Testis (tissue), 3 donors: ENCODE data around the gene TPR. TPM values are rescaled to one million over a fixed set of nuclear protein-coding genes. Genes with fewer than 3 reads are reported as not detected.

Experiments
- DNase-seq: peaks from one replicate; pipeline ENCODE4 v3.0.0-alpha.2; 2019
- H3K27ac ChIP-seq, 2 donors: fragments of 200-600 bp; sonication (generic); one replicate each; pipeline ENCODE4 v1.5.1; 2019
- H3K27me3 ChIP-seq: fragments of 200-600 bp; sonication (generic); one replicate; pipeline ENCODE4 v1.5.1; 2019
- H3K36me3 ChIP-seq: fragments of 200-600 bp; sonication (generic); one replicate; pipeline ENCODE4 v1.5.1; 2017; ENCODE audit warnings: low read depth; ENCODE audit errors: missing control alignments
- H3K4me1 ChIP-seq: fragments of 200-600 bp; sonication (generic); one replicate; pipeline ENCODE4 v1.5.1; 2019
- H3K4me3 ChIP-seq, 2 donors: fragments of 200-600 bp; sonication (generic); one replicate each; pipeline ENCODE4 v1.5.1; 2017 to 2019
- H3K9me3 ChIP-seq: fragments of 200-600 bp; sonication (generic); one replicate; pipeline ENCODE4 v1.5.1; 2017
- CTCF ChIP-seq, 3 experiments: fragments of 450-650 bp in 2 of 3; fragments of 200-600 bp in 1 of 3; sonication (generic) in 1 of 3; IDR thresholded peaks; one replicate each; pipeline ENCODE4 v1.5.1; 2016 to 2019; ENCODE audit warnings: antibody characterized with exemption in 3 of 3, mild to moderate bottlenecking in 2 of 3, moderate library complexity in 1 of 3
- POLR2A ChIP-seq: fragments of 450-650 bp; IDR thresholded peaks from one replicate; pipeline ENCODE4 v1.6.1; 2017; ENCODE audit warnings: antibody characterized with exemption, mild to moderate bottlenecking, moderate library complexity
- WGBS, 2 donors: methylation state at CpG; one replicate each; pipeline ENCODE4 v1.1.5; 2018; 5-methylcytosine and 5-hydroxymethylcytosine counted together
- intact Hi-C: fragments of 100-400 bp; cut with DNase I; formaldehyde crosslinking; loops from one replicate; pipeline ENCODE4 v1.15.1; 2023; ENCODE audit warnings: low total_unique reads
- polyA plus RNA-seq: library from polyadenylated mRNA; stranded (reverse); fragments of 350-450 nt; fragmentation: Illumina TruSeq; extraction: RNeasy Lipid Tissue Mini Kit (QIAGEN cat#74804); gene quantifications from one replicate; pipeline ENCODE4 v1.2.3, GENCODE V29; 2014; ENCODE audit warnings: low read depth, low replicate concordance; ENCODE audit not compliant: insufficient read depth
- total RNA-seq, 2 donors: library from RNA; depleted of rRNA; stranded (reverse); fragments of >200 nt; gene quantifications; one replicate each; pipeline ENCODE4 v1.2.3, GENCODE V29; 2016

The TPR gene
- total and polyA plus RNA-seq, 3 donors from 2014 or later: 47.4 to 249 (median 164) TPM

GRCh38 chr1:186302381-186302920 lies 72.6 kb downstream of the TPR start:
- 88 to 92% methylated on average over 3 of the region's 3 CpGs for WGBS, 2 donors
- H3K9me3 ChIP-seq: no peaks in the 10 kb centered on the region
- intact Hi-C loops: no loop called here
- no peak overlapping the region for H3K27ac ChIP-seq
- no peaks in the 10 kb centered on the region for H3K4me1 ChIP-seq
- DNase-seq: no peak
- H3K36me3 ChIP-seq: no peaks in the 10 kb centered on the region
- TF ChIP-seq POLR2A (no peak), CTCF (IDR thresholded peaks at IDR 0.05) (no peak)
- H3K27me3 ChIP-seq: no peaks in the 10 kb centered on the region
- H3K4me3 ChIP-seq: no peak overlapping the region

GRCh38 chr1:186301448-186301847 lies 73.6 kb downstream of the TPR start:
- 91 to 93% methylated on average over 7 of the region's 7 CpGs for WGBS, 2 donors
- no peak for DNase-seq
- Histone ChIP-seq H3K36me3 (no peaks in the 10 kb centered on the region), H3K4me1 (no peaks in the 10 kb centered on the region), H3K9me3 (no peaks in the 10 kb centered on the region), H3K4me3 (no peak overlapping the region), H3K27me3 (no peaks in the 10 kb centered on the region), H3K27ac (no peak overlapping the region)
- intact Hi-C loops: no loop called here
- TF ChIP-seq POLR2A (no peak), CTCF (IDR thresholded peaks at IDR 0.05) (no peak)

DNA sequence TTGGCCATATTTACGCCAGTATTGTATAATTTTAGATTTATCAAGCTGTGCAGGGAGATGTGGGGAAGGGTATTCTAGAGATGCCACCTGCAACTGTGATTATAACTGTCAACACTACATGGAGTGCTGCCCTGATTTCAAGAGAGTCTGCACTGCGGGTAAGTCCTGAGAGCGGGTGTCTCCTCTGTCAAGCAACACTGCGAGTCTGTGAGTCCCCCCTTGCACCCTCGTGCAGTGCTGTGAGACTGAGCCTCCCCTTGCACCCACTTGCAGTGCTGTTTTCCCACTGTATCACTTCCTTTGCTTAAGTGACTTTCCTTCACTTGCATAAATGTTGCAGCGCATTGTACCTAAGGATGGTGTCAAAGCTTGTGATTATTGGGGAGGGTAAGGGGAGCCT lies 75.0 kb downstream of the TPR start:
- WGBS, 2 donors: 90 to 93% methylated on average over 6 of the region's 6 CpGs
- DNase-seq: no peak
- Histone ChIP-seq H3K4me3 (no peak overlapping the region), H3K27me3 (no peaks in the 10 kb centered on the region), H3K27ac (no peak overlapping the region), H3K9me3 (no peaks in the 10 kb centered on the region), H3K4me1 (no peaks in the 10 kb centered on the region), H3K36me3 (no peaks in the 10 kb centered on the region)
- TF ChIP-seq POLR2A (no peak), CTCF (IDR thresholded peaks at IDR 0.05) (no peak)
- intact Hi-C loops: no loop called here

DNA sequence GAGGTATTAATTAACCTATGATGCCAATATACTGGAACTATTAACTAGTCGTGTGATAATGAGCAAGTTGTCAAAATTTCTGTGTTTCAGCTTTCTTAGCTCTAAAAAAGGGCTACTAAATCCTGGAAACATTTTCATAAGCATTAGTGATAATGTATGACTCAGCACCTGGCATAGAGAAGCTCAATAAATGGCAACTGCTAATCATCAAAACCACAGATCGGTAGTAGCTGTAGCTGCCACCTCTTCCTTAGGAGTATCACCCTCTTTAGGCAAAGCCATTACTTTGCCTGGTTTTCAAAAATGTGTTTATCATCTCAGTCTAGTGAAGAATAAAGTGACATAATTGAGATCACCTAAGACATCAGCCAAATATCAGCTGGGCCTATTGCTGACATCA lies 75.5 kb downstream of the TPR start:
- Histone ChIP-seq H3K9me3 (no peaks in the 10 kb centered on the region), H3K36me3 (no peaks in the 10 kb centered on the region), H3K4me1 (no peaks in the 10 kb centered on the region), H3K27ac (no peak overlapping the region), H3K27me3 (no peaks in the 10 kb centered on the region), H3K4me3 (no peak overlapping the region)
- intact Hi-C loops: no loop called here
- 97% methylated on average over 2 of the region's 2 CpGs for WGBS, 2 donors
- no peak for DNase-seq
- TF ChIP-seq POLR2A (no peak), CTCF (IDR thresholded peaks at IDR 0.05) (no peak)

GRCh38 chr1:186298851-186299250 lies 76.2 kb downstream of the TPR start:
- TF ChIP-seq CTCF (IDR thresholded peaks at IDR 0.05) (no peak), POLR2A (no peak)
- intact Hi-C loops: no loop called here
- no peaks in the 10 kb centered on the region for H3K27me3 ChIP-seq

More at GRCh38 chr1:186298851-186299250, 76.2 kb downstream of the TPR start:
- H3K4me1 ChIP-seq: no peaks in the 10 kb centered on the region
- no peaks in the 10 kb centered on the region for H3K9me3 ChIP-seq
- H3K36me3 ChIP-seq: no peaks in the 10 kb centered on the region
- no peak for DNase-seq
- no peak overlapping the region for H3K4me3 ChIP-seq
- WGBS, 2 donors: 95 to 100% methylated on average over 1 of the region's 1 CpG
- no peak overlapping the region for H3K27ac ChIP-seq
